GM13976 (cell line): Measurements from ENCODE around the gene NUDT3.

ENCODE experiments used
- DNase-seq: peaks from one replicate; pipeline ENCODE4 v3.0.0; 2012; ENCODE audit warnings: low spot score
- in situ Hi-C: fragments of 300-500 bp; cut with MboI; formaldehyde crosslinking; loops from one replicate; pipeline ENCODE4 v1.12.0; 2022; ENCODE audit warnings: low sequenced_read_pairs, mixed read lengths, inconsistent platforms; ENCODE audit not compliant: unreplicated experiment
- TF ChIP-seq, protein P1 (sequence below): IDR thresholded peaks from 2 replicates; pipeline ENCODE4 v1.5.1; 2012; ENCODE audit warnings: borderline replicate concordance, mild to moderate bottlenecking; ENCODE audit not compliant: insufficient read depth; ENCODE audit errors: extremely low read depth, missing control alignments, control extremely low read depth

The NUDT3 gene

DNA sequence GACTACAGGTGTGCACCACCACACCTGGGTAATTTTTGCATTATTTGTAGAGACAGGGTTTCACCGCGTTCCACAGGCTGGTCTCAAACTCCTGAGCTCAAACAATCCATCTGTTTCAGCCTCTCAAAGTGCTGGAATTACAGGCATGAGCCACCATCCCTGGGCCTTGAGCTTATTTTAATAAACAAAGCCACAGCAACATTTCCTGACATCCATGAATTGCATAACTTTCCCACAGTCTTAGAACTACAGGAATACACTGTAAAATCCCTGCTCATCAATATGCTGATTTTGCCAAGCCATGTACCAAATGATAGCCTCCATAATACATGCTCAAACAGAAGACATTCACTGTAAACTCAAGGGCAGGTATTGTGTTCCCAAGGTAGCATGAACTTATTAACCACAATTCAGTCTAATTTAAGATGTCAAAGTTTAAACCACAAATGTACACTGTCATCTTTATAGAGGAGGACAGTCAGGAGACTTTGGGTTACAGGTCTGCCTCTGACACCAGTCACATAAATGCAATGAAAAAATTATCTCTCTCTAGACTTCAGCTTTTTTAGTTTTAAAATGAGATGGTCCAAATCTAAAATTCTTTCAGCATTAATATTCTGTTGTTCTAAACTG, 40.0 kb downstream of the NUDT3 start:
- in situ Hi-C loops, result no loop called here
- TF ChIP-seq, protein P1, sequence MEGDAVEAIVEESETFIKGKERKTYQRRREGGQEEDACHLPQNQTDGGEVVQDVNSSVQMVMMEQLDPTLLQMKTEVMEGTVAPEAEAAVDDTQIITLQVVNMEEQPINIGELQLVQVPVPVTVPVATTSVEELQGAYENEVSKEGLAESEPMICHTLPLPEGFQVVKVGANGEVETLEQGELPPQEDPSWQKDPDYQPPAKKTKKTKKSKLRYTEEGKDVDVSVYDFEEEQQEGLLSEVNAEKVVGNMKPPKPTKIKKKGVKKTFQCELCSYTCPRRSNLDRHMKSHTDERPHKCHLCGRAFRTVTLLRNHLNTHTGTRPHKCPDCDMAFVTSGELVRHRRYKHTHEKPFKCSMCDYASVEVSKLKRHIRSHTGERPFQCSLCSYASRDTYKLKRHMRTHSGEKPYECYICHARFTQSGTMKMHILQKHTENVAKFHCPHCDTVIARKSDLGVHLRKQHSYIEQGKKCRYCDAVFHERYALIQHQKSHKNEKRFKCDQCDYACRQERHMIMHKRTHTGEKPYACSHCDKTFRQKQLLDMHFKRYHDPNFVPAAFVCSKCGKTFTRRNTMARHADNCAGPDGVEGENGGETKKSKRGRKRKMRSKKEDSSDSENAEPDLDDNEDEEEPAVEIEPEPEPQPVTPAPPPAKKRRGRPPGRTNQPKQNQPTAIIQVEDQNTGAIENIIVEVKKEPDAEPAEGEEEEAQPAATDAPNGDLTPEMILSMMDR, result no peak
- no peak for DNase-seq

- TF ChIP-seq, protein P1, result no peak
- DNase-seq, result no peak
- in situ Hi-C loops, result no loop called here
These were observed 41.6 kb downstream of the NUDT3 start for GRCh38 chr6:34350934-34351217.

- no peak for DNase-seq
- TF ChIP-seq, protein P1, result no peak
- in situ Hi-C loops, result no loop called here
These were observed 42.1 kb downstream of the NUDT3 start for GRCh38 chr6:34350137-34350933.

DNA sequence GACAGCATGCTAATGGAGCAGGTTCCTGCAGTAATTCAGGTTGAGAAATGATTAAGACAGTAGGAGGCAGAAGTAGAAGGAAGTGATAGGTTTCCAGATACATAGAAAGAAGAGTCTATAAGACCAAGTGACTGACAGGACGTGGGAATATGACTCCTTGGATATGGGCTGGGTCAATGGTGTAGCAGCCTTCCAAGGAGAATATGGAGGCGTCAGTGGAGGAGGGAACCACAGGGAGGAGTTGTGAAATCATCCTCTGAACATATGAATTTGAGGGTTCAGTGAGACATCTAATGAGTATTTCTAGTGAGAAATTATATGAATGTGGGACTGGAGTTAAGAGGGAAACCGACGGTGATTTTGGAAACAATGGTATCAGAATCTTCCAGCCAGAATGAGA, 43.3 kb downstream of the NUDT3 start:
- TF ChIP-seq, protein P1, result no peak
- no peak for DNase-seq
- in situ Hi-C loops, result no loop called here

DNA sequence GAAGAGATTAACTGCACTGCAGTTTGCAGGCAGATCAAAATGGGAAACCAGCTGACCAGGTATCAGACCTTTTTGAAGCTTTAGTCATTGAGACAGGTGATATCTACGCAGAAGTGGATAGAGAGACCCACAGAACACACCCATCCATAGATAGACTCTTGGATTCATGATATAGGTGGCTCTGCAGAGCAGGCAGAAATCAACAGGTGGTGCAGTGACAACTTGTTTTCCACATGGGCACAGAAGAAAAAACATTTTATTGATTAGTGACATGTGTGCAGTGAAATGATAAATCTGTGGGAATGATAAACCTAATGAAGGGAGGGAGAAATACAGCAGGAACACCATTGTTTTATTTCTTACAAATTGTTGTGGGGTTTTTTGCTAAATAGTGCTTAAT, 45.2 kb downstream of the NUDT3 start:
- DNase-seq, result peak; percentile 20
- in situ Hi-C loops, result no loop called here
- TF ChIP-seq, protein P1, result no peak

- TF ChIP-seq, protein P1, result no peak
- DNase-seq, result peak; percentile 58
- in situ Hi-C loops, result no loop called here
These were observed 46.0 kb downstream of the NUDT3 start for GRCh38 chr6:34346175-34347119.
